ENCODE results near the gene MLXIP. TPM values are rescaled to one million over a fixed set of nuclear protein-coding genes. Genes with fewer than 3 reads are reported as not detected.

Gene MLXIP
- total and polyA plus RNA-seq, 9 donors = 23.2 to 111 (median 83.8) TPM

DNA sequence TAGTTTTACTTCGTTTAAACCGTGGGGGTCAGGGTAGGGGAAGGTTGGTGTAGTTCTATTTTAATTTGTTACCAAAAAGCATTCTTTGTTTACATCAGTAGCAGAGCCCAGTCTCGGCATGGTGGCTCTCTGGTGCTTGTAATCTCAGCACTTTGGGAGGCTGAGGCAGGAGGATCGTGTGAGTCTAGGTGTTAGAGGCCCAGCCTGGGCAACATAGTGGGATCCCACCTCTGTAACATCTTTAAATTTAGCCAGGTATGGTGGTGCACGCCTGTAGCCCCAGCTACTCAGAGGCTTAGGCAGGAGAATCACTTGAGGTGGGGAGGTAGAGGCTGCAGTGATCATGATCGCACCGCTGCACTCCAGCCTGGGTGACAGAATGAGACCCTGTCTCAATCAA is 106.5 kb downstream of the MLXIP start:
- no peak for DNase-seq
- intact Hi-C loops (cut with DNase I) = no loop called here
- H3K4me1 ChIP-seq (ENCODE audit: insufficient read depth) = no peaks in the 10 kb centered on the region
- no peak overlapping the region for H3K4me3 ChIP-seq
- H3K9me3 ChIP-seq = no peaks in the 10 kb centered on the region
- H3K36me3 ChIP-seq = no peaks in the 10 kb centered on the region
- TF ChIP-seq POLR2A (IDR thresholded peaks at IDR 0.05) = no peak
- TF ChIP-seq, protein P1, sequence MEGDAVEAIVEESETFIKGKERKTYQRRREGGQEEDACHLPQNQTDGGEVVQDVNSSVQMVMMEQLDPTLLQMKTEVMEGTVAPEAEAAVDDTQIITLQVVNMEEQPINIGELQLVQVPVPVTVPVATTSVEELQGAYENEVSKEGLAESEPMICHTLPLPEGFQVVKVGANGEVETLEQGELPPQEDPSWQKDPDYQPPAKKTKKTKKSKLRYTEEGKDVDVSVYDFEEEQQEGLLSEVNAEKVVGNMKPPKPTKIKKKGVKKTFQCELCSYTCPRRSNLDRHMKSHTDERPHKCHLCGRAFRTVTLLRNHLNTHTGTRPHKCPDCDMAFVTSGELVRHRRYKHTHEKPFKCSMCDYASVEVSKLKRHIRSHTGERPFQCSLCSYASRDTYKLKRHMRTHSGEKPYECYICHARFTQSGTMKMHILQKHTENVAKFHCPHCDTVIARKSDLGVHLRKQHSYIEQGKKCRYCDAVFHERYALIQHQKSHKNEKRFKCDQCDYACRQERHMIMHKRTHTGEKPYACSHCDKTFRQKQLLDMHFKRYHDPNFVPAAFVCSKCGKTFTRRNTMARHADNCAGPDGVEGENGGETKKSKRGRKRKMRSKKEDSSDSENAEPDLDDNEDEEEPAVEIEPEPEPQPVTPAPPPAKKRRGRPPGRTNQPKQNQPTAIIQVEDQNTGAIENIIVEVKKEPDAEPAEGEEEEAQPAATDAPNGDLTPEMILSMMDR (IDR thresholded peaks at IDR 0.05) = no peak
- TF ChIP-seq EP300 (IDR thresholded peaks at IDR 0.05) = no peak
- H3K27ac ChIP-seq = no peak overlapping the region
- no peaks in the 10 kb centered on the region for H3K27me3 ChIP-seq
- WGBS, 3 donors = 90 to 93% (median 93%) methylated on average over 7 of the region's 7 CpGs

DNA sequence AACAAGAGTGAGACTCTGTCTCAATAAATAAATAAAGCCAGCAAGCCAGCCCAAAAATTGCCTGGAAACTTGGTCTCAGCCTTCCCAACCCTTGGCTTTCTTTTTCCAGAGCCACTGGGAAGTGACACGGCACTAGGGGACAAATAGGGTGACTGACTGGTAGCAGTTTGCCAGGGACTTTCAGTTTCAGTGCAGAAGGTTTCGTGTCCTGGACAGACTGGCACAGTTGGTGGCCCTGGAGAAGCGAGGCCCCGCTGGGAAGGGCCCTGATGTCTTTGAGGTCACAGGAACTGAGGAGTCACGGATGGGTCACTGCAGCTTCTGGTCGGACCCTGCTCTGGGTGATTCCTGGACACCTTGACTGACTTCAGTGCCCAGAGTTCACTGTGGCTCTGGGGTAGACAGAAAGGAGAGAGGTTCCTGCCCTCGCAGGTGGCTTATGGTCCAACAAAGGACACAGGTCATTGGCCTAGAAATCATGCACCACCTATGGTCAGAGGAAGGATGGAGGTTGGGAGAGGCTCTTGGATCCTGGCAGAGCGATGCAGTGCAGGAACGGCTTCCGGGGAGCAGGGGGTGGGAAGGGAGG is 107.0 kb downstream of the MLXIP start:
- Histone ChIP-seq H3K27me3 (no peaks in the 10 kb centered on the region), H3K36me3 (no peaks in the 10 kb centered on the region), H3K4me1 (ENCODE audit: insufficient read depth) (no peaks in the 10 kb centered on the region), H3K4me3 (no peak overlapping the region), H3K27ac (no peak overlapping the region), H3K9me3 (no peaks in the 10 kb centered on the region)
- no peak for DNase-seq
- intact Hi-C loops (cut with DNase I) = no loop called here
- no peak for TF ChIP-seq POLR2A (IDR thresholded peaks at IDR 0.05)
- TF ChIP-seq, protein P1 (IDR thresholded peaks at IDR 0.05) = no peak
- TF ChIP-seq EP300 (IDR thresholded peaks at IDR 0.05) = no peak
- WGBS, 3 donors = 89 to 90% (median 89%) methylated on average over 10 of the region's 10 CpGs

DNA sequence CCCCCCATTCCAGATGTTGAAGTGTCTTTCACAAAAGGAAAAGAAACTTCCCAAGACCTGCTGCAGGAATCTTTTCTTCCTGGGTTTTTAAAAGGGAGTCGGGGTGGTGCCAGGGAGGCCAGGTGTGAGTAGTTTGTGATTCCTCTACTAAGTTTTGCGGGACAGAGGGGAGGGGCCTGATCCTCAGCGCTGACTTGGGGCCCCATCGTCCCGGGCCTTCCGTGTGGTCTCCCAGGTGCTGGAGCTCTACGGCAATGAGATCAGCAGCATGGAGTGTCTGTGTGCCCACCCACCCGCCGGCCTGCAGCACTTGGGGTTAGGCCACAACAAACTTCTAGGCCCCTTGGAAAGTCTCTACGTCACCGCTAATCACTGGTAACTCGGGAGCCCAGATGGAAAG is 108.9 kb downstream of the MLXIP start:
- no peaks in the 10 kb centered on the region for H3K36me3 ChIP-seq
- DNase-seq = no peak
- no peaks in the 10 kb centered on the region for H3K27me3 ChIP-seq
- no peak overlapping the region for H3K27ac ChIP-seq
- no peaks in the 10 kb centered on the region for H3K4me1 ChIP-seq (ENCODE audit: insufficient read depth)
- H3K9me3 ChIP-seq = no peaks in the 10 kb centered on the region
- H3K4me3 ChIP-seq = no peak overlapping the region
- intact Hi-C loops (cut with DNase I) = no loop called here
- 61 to 65% (median 62%) methylated on average over 12 of the region's 12 CpGs for WGBS, 3 donors
- TF ChIP-seq POLR2A (IDR thresholded peaks at IDR 0.05) (no peak), EP300 (IDR thresholded peaks at IDR 0.05) (no peak)
- TF ChIP-seq, protein P1 (IDR thresholded peaks at IDR 0.05) = no peak

DNA sequence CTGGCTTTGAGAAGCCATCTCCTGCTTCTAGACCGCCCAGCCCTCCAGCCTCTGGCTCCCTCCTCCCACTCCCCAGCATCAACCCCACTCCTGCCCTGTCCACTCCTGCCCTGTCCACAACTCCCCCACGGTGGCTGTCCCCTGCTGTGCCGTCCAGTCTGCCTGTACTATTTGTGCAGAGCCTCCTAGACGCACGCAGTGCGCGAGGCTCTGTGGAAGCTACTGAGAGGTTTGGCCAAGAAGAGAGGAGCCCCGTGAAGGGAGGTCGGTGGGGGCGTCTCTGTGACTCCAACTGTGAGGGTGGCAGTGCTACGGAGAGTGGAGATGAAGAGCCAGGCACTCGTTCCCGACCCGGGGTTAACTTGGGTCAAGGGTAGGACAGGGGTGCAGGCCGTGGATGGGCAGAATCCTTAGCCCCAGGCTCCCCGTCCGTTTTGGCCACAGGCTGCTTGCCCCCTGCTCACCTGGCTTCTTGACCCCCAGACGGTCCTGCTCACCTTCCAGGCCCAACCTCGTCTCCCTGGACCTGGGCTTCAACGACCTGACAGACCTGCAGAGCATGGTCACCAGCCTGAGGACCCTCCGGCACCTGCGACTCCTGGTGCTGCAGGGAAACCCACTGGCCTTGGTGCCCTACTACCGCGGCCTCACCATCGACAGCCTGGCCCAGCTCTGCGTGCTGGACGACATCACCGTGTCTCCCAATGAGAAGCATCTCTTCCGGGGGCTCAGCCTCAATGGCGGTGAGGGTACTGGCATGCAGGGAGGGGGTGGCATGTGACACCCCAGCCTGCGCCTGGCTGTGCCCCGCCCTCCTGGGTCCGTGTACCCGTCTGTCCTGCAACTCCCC is 111.3 kb downstream of the MLXIP start:
- intact Hi-C loops (cut with DNase I) = no loop called here
- TF ChIP-seq POLR2A (IDR thresholded peaks at IDR 0.05) (no peak), EP300 (IDR thresholded peaks at IDR 0.05) (no peak)
- TF ChIP-seq, protein P1 (IDR thresholded peaks at IDR 0.05) = no peak

More for the DNA sequence above, 111.3 kb downstream of the MLXIP start:
- no peak overlapping the region for H3K27ac ChIP-seq
- 83 to 84% (median 83%) methylated on average over 34 of the region's 34 CpGs for WGBS, 3 donors
- no peaks in the 10 kb centered on the region for H3K27me3 ChIP-seq
- H3K4me3 ChIP-seq = no peak overlapping the region
- H3K4me1 ChIP-seq (ENCODE audit: insufficient read depth) = no peaks in the 10 kb centered on the region
- DNase-seq = no peak
- H3K9me3 ChIP-seq = no peaks in the 10 kb centered on the region
- no peaks in the 10 kb centered on the region for H3K36me3 ChIP-seq

Data from ovary (tissue), 9 donors.